Forelimb muscle (tissue), 1 donor: ENCODE measurements around the gene NPHP1. TPM values are rescaled to one million over a fixed set of nuclear protein-coding genes. Genes with fewer than 3 reads are reported as not detected.
A peak's percentile ranks its signal among the peaks of the same experiment; 100 is the strongest.
"Not testable (repeated sequence)": the region's sequence is repeated elsewhere in the genome, so short reads cannot be mapped to it uniquely, and the experiment has no call there.

ENCODE experiments used
- DNase-seq: peaks from one replicate; pipeline ENCODE4 v3.0.0-alpha.2; 2013; ENCODE audit warnings: low read depth
- polyA plus RNA-seq: library from polyadenylated mRNA; unstranded; fragments of 120-200 nt; gene quantifications from one replicate; pipeline ENCODE4 v1.2.1, GENCODE V29; 2013; ENCODE audit not compliant: insufficient read length

NPHP1 gene
- 6.4 TPM for polyA plus RNA-seq

- DNase-seq = peak; percentile 59
Observed at GRCh38 chr2:110204408-110205385, at the start of gene NPHP1. NPHP1 (minus strand) TSS chr2:110205013; CDS start chr2:110204968, 45 bp downstream.

- DNase-seq = not testable (repeated sequence)
Observed at GRCh38 chr2:110248081-110248795, 43.4 kb upstream of the NPHP1 start.

- DNase-seq = not testable (repeated sequence)
Observed at GRCh38 chr2:110245488-110246435, 40.9 kb upstream of the NPHP1 start.

GRCh38 chr2:110243283-110243682 is 38.5 kb upstream of the NPHP1 start:
- DNase-seq = not testable (repeated sequence)

GRCh38 chr2:110234514-110234913 is 29.7 kb upstream of the NPHP1 start:
- DNase-seq = not testable (repeated sequence)

- DNase-seq = not testable (repeated sequence)
Observed at GRCh38 chr2:110229886-110230285, 25.1 kb upstream of the NPHP1 start.

- DNase-seq = not testable (repeated sequence)
Observed at GRCh38 chr2:110222626-110223025, 17.8 kb upstream of the NPHP1 start.

- no peak for DNase-seq
Observed at GRCh38 chr2:110221938-110222337, 17.1 kb upstream of the NPHP1 start.

- no peak for DNase-seq
Observed at GRCh38 chr2:110220190-110220564, 15.4 kb upstream of the NPHP1 start.

GRCh38 chr2:110219496-110220189 is 14.8 kb upstream of the NPHP1 start:
- no peak for DNase-seq

GRCh38 chr2:110218889-110219288 is 14.1 kb upstream of the NPHP1 start:
- not testable (repeated sequence) for DNase-seq

GRCh38 chr2:110216803-110217202 is 12.0 kb upstream of the NPHP1 start:
- no peak for DNase-seq

- no peak for DNase-seq
Observed at GRCh38 chr2:110216199-110216598, 11.4 kb upstream of the NPHP1 start.

GRCh38 chr2:110215566-110216158 is 10.8 kb upstream of the NPHP1 start:
- DNase-seq = no peak

- no peak for DNase-seq
Observed at GRCh38 chr2:110215091-110215490, 10.3 kb upstream of the NPHP1 start.

GRCh38 chr2:110213522-110213921 is 8.7 kb upstream of the NPHP1 start:
- DNase-seq = not testable (repeated sequence)

- DNase-seq = peak; percentile 53
Observed at GRCh38 chr2:110211938-110212858, 7.4 kb upstream of the NPHP1 start, which contains the start of gene MTLN. MTLN (minus strand) TSS chr2:110212547; CDS start chr2:110212525, 22 bp downstream.

GRCh38 chr2:110205660-110206455 is 1.0 kb upstream of the NPHP1 start:
- DNase-seq = no peak
